Left lobe of liver (tissue), 1 donor: ENCODE results near the gene FCN3. TPM values are rescaled to one million over a fixed set of nuclear protein-coding genes. Genes with fewer than 3 reads are reported as not detected.

Source experiments
- total RNA-seq: library from RNA; stranded (reverse); gene quantifications from one replicate; pipeline ENCODE4 v1.2.1, GENCODE V29; 2021
- donor health status: DM: no; HTN: yes; CAD: no.

The FCN3 gene
- total RNA-seq, 1 donor from 2014 or later = 101 TPM

Other genes with a start within 250 kb of the FCN3 start
- gene SLC9A1, start 219.7 kb downstream of the FCN3 start, total RNA-seq = 2.7 TPM
- gene WDTC1, start 140.2 kb downstream of the FCN3 start, total RNA-seq = 21.8 TPM
- 19.9 TPM for gene TMEM222, start 52.7 kb downstream of the FCN3 start, total RNA-seq
- gene SYTL1, start 32.8 kb downstream of the FCN3 start, total RNA-seq = 0.81 TPM
- 7.1 TPM for gene MAP3K6, start 7.9 kb downstream of the FCN3 start, total RNA-seq
- not detected for gene CD164L2, start 8.5 kb upstream of the FCN3 start, total RNA-seq
- not detected for gene GPR3, start 17.8 kb upstream of the FCN3 start, total RNA-seq
- gene WASF2, start 115.3 kb upstream of the FCN3 start, total RNA-seq = 27.9 TPM
- gene AHDC1, start 229.3 kb upstream of the FCN3 start, total RNA-seq = 20.0 TPM